IMR-90 (cell line): ENCODE results near the gene CCDC180. TPM values are rescaled to one million over a fixed set of nuclear protein-coding genes. Genes with fewer than 3 reads are reported as not detected.

Source experiments
- ATAC-seq: fragments of 200-7000 bp; cut with Tn5 transposase; 2 replicates; pipeline ENCODE4 v1.9.1; 2020; ENCODE audit warnings: low read depth, mild to moderate bottlenecking, moderate library complexity
- BruUV-seq: library from RNA; stranded (reverse); fragments of 400-500 nt; replicated peaks from 2 replicates; lab custom pipeline; 2021; lab: Mats Ljungman, UMichigan
- CTCF ChIA-PET: fragments of 300-600 bp; formaldehyde crosslinking; extraction: SDS; loops from one replicate; lab custom pipeline; 2021; ENCODE audit warnings: antibody characterized with exemption; lab: Yijun Ruan, JAX
- POLR2A ChIA-PET: fragments of 300-600 bp; sonication (Branson Sonifier 250); formaldehyde crosslinking; loops from one replicate; lab custom pipeline; 2022; ENCODE audit warnings: antibody characterized with exemption; ENCODE audit not compliant: unreplicated experiment; lab: Charles Lee
- DNase-seq: peaks from one replicate; pipeline ENCODE4 v3.0.0; 2013
- H2AFZ ChIP-seq: replicated peaks from 2 replicates; pipeline ENCODE3; 2013; ENCODE audit warnings: low read length, mild to moderate bottlenecking; ENCODE audit not compliant: poor library complexity
- H2AK5ac ChIP-seq: 2 replicates; pipeline ENCODE4 v1.6.1; 2013; ENCODE audit warnings: low read depth, low read length, inconsistent platforms
- H2AK9ac ChIP-seq: replicated peaks from 2 replicates; pipeline ENCODE3; 2013; ENCODE audit warnings: mild to moderate bottlenecking, low read depth, low read length, moderate library complexity; ENCODE audit not compliant: poor library complexity
- H2BK120ac ChIP-seq: 2 replicates; pipeline ENCODE4 v1.6.1; 2013; ENCODE audit warnings: low read depth, low read length, inconsistent platforms
- H2BK15ac ChIP-seq: 3 replicates; pipeline ENCODE4 v1.6.1; 2013; ENCODE audit warnings: low read depth, low read length, inconsistent platforms
- H2BK20ac ChIP-seq: 2 replicates; pipeline ENCODE4 v1.6.1; 2013; ENCODE audit warnings: low read depth, mild to moderate bottlenecking, inconsistent platforms, low read length, moderate library complexity
- H2BK5ac ChIP-seq: 2 replicates; pipeline ENCODE4 v1.6.1; 2013; ENCODE audit warnings: mild to moderate bottlenecking, low read depth, low read length, inconsistent platforms; ENCODE audit not compliant: poor library complexity, severe bottlenecking
- H3K14ac ChIP-seq: replicated peaks from 2 replicates; pipeline ENCODE4 v1.6.1; 2013; ENCODE audit warnings: low read depth, low read length, inconsistent platforms
- H3K18ac ChIP-seq: 2 replicates; pipeline ENCODE4 v1.6.1; 2013; ENCODE audit warnings: low read depth, low read length, control low read depth
- H3K23ac ChIP-seq: 2 replicates; pipeline ENCODE4 v1.6.1; 2013; ENCODE audit warnings: low read depth, low read length, inconsistent platforms
- H3K27ac ChIP-seq: 2 replicates; pipeline ENCODE4 v1.5.1; 2013; ENCODE audit warnings: mild to moderate bottlenecking, control low read depth, low read length; ENCODE audit not compliant: insufficient read depth
- H3K27me3 ChIP-seq: 2 replicates; pipeline ENCODE4 v1.6.1; 2013; ENCODE audit warnings: low read length; ENCODE audit not compliant: control insufficient read depth, insufficient read depth
- H3K36me3 ChIP-seq: 2 replicates; pipeline ENCODE4 v1.6.1; 2013; ENCODE audit warnings: low read length, mixed read lengths; ENCODE audit not compliant: control insufficient read depth, insufficient read depth
- H3K4ac ChIP-seq: 2 replicates; pipeline ENCODE4 v1.6.1; 2013; ENCODE audit warnings: low read depth, low read length, inconsistent platforms
- H3K4me1 ChIP-seq: 2 replicates; pipeline ENCODE4 v1.6.1; 2013; ENCODE audit warnings: low read length, mixed read lengths; ENCODE audit not compliant: control insufficient read depth, insufficient read depth
- H3K4me2 ChIP-seq: 2 replicates; pipeline ENCODE4 v1.6.1; 2013; ENCODE audit warnings: low read depth, mild to moderate bottlenecking, control low read depth, low read length, moderate library complexity
- H3K4me3 ChIP-seq: 2 replicates; pipeline ENCODE4 v1.5.1; 2013; ENCODE audit warnings: low read depth, mild to moderate bottlenecking, control low read depth, low read length, moderate library complexity; ENCODE audit not compliant: insufficient read depth
- H3K56ac ChIP-seq: 2 replicates; pipeline ENCODE4 v1.6.1; 2013; ENCODE audit warnings: low read length, inconsistent platforms; ENCODE audit not compliant: insufficient read depth; ENCODE audit errors: extremely low read depth
- H3K79me1 ChIP-seq, 2 experiments: 2 replicates each; pipeline ENCODE4 v1.6.1; 2013; ENCODE audit warnings: low read length in 2 of 2, inconsistent platforms in 1 of 2, low read depth in 1 of 2
- H3K9ac ChIP-seq: 2 replicates; pipeline ENCODE4 v1.6.1; 2013; ENCODE audit warnings: low read depth, low read length, control low read depth
- H3K9me1 ChIP-seq: 2 replicates; pipeline ENCODE4 v1.6.1; 2013; ENCODE audit warnings: low read length, inconsistent platforms; ENCODE audit not compliant: insufficient read depth
- H3K9me3 ChIP-seq: 2 replicates; pipeline ENCODE4 v1.6.1; 2013; ENCODE audit warnings: low read length; ENCODE audit not compliant: control insufficient read depth, insufficient read depth
- H4K20me1 ChIP-seq: 2 replicates; pipeline ENCODE4 v1.6.1; 2013; ENCODE audit warnings: low read length, inconsistent platforms; ENCODE audit not compliant: insufficient read depth
- H4K5ac ChIP-seq: 2 replicates; pipeline ENCODE4 v1.6.1; 2013; ENCODE audit warnings: mild to moderate bottlenecking, low read depth, low read length, control low read depth
- H4K8ac ChIP-seq, 2 experiments: 2 replicates each; pipeline ENCODE4 v1.6.1; 2013; ENCODE audit warnings: low read depth in 2 of 2, low read length in 2 of 2, control low read depth in 1 of 2, inconsistent platforms in 1 of 2
- H4K91ac ChIP-seq: 2 replicates; pipeline ENCODE4 v1.6.1; 2013; ENCODE audit warnings: low read depth, low read length, inconsistent platforms; ENCODE audit not compliant: insufficient read depth
- CEBPB ChIP-seq: IDR thresholded peaks from 2 replicates; pipeline ENCODE4 v1.6.1; 2012; ENCODE audit warnings: low read depth, low read length, improper control_type of control experiment
- MAZ ChIP-seq: IDR thresholded peaks from 2 replicates; pipeline ENCODE4 v1.6.1; 2012; ENCODE audit warnings: low read depth, mild to moderate bottlenecking, low read length, improper control_type of control experiment, moderate library complexity, borderline replicate concordance
- WGBS, 2 experiments: methylation state at CpG; one replicate each; pipeline versions ENCODE4 v1.1.5 to v1.1.7; 2013; ENCODE audit warnings: missing lambda C conversion rate in 2 of 2; ENCODE audit not compliant: insufficient read length in 1 of 2; ENCODE audit errors: extremely low coverage in 2 of 2; 5-methylcytosine and 5-hydroxymethylcytosine counted together
- dilution Hi-C: fragments of 300-500 bp; cut with HindIII; formaldehyde crosslinking; loops from one replicate; pipeline ENCODE4 v1.14.3; 2018; ENCODE audit warnings: low sequenced_read_pairs; ENCODE audit not compliant: unreplicated experiment
- in situ Hi-C: fragments of 300-500 bp; cut with MboI; formaldehyde crosslinking; loops from 3 replicates; pipeline ENCODE4 v1.14.3; 2019; ENCODE audit warnings: low sequenced_read_pairs, inconsistent platforms, mixed read lengths
- intact Hi-C: fragments of 100-400 bp; cut with micrococcal nuclease; formaldehyde crosslinking; loops from 2 replicates; pipeline ENCODE4 v1.10.0; 2022
- polyA plus RNA-seq, 3 experiments: library from polyadenylated mRNA; depleted of rRNA; stranded (reverse); fragments of >200 nt; gene quantifications; 2 replicates each; pipeline ENCODE4 v1.2.3, GENCODE V29; 2012; ENCODE audit warnings: low replicate concordance in 1 of 3
- total RNA-seq: library from RNA; depleted of rRNA; stranded (reverse); fragments of >200 nt; gene quantifications from 2 replicates; pipeline ENCODE4 v1.2.3, GENCODE V29; 2012

Gene CCDC180
- total and polyA plus RNA-seq, 2 of the 4 experiments (the other 2 are of a cell fraction) = 0.24 to 0.90 TPM

- Histone ChIP-seq H3K36me3 (no peaks in the 10 kb centered on the region), H4K8ac (no peak overlapping the region), H4K20me1 (no peaks in the 10 kb centered on the region), H3K18ac (no peak overlapping the region), H3K4ac (no peak overlapping the region), H3K56ac (no peak overlapping the region), H3K4me1 (no peaks in the 10 kb centered on the region), H2BK15ac (no peak overlapping the region), H2AK5ac (no peak overlapping the region), H3K27me3 (no peaks in the 10 kb centered on the region), H2AK9ac (no peak overlapping the region), H3K4me2 (no peak overlapping the region), H2BK20ac (no peak overlapping the region), H3K79me1 (no peaks in the 10 kb centered on the region), H2BK5ac (no peak overlapping the region), H2AFZ (no peak overlapping the region), H3K27ac (no peak overlapping the region), H2BK120ac (no peak overlapping the region), H3K9me3 (no peaks in the 10 kb centered on the region), H3K4me3 (no peak overlapping the region), H4K91ac (no peak overlapping the region), H4K5ac (no peak overlapping the region), H3K9me1 (no peaks in the 10 kb centered on the region; the same call in 1 of the 2 replicates), H3K23ac (no peak overlapping the region), H3K14ac (no peak overlapping the region), H3K9ac (no peak overlapping the region)
- CTCF ChIA-PET = interaction anchor here (0.6 kb wide), 1 partner anchor 26 kb away, joined by 3 read pairs; no protein-coding TSS in a partner anchor
- TF ChIP-seq MAZ (no peak), CEBPB (no peak)
- 73% methylated on average over 5 of the region's 29 CpGs; no CpG with 5 or more reads in 1 of the 2 experiments for WGBS, 2 experiments
- in situ Hi-C loops = no loop called here
- DNase-seq = no peak
- no peak for ATAC-seq
- POLR2A ChIA-PET = no interaction called here
- no TSS peak for BruUV-seq
- intact Hi-C loops = no loop called here
- dilution Hi-C loops = no loop called here
Observed at GRCh38 chr9:97271292-97271691, 36.2 kb upstream of the CCDC180 start.
